Stimulated activated naive CD8-positive, alpha-beta T cell treated with anti-CD3 and anti-CD28 coated beads, Interleukin-15, amount 100 ng/mL, for 72 hours (primary cell): ENCODE data around the gene NDUFS2.

Experiments
- ATAC-seq: fragments of 150-1000 bp; cut with Tn5 transposase; 2 replicates; pipeline ENCODE4 v1.10.0; 2021; ENCODE audit warnings: mild to moderate bottlenecking, moderate library complexity
- DNase-seq, 2 donors: peaks; one replicate each; pipeline ENCODE4 v3.0.0; 2021 to 2022
- H3K27ac Mint-ChIP-seq, 2 donors: one replicate each; pipeline ENCODE4 v1.8.0; 2022; ENCODE audit warnings: mild to moderate bottlenecking in 2 of 2, mixed read lengths in 2 of 2, moderate library complexity in 2 of 2
- H3K27me3 Mint-ChIP-seq: one replicate; pipeline ENCODE4 v1.8.0; 2022; ENCODE audit warnings: mixed read lengths
- H3K4me1 Mint-ChIP-seq: one replicate; pipeline ENCODE4 v1.8.0; 2022; ENCODE audit warnings: mild to moderate bottlenecking, mixed read lengths
- H3K4me3 Mint-ChIP-seq, 2 donors: one replicate each; pipeline ENCODE4 v1.8.0; 2022; ENCODE audit warnings: mild to moderate bottlenecking in 2 of 2, mixed read lengths in 2 of 2, moderate library complexity in 1 of 2
- H3K9me3 Mint-ChIP-seq, 2 donors: one replicate each; pipeline ENCODE4 v1.8.0; 2022; ENCODE audit warnings: mixed read lengths in 2 of 2

The NDUFS2 gene

DNA sequence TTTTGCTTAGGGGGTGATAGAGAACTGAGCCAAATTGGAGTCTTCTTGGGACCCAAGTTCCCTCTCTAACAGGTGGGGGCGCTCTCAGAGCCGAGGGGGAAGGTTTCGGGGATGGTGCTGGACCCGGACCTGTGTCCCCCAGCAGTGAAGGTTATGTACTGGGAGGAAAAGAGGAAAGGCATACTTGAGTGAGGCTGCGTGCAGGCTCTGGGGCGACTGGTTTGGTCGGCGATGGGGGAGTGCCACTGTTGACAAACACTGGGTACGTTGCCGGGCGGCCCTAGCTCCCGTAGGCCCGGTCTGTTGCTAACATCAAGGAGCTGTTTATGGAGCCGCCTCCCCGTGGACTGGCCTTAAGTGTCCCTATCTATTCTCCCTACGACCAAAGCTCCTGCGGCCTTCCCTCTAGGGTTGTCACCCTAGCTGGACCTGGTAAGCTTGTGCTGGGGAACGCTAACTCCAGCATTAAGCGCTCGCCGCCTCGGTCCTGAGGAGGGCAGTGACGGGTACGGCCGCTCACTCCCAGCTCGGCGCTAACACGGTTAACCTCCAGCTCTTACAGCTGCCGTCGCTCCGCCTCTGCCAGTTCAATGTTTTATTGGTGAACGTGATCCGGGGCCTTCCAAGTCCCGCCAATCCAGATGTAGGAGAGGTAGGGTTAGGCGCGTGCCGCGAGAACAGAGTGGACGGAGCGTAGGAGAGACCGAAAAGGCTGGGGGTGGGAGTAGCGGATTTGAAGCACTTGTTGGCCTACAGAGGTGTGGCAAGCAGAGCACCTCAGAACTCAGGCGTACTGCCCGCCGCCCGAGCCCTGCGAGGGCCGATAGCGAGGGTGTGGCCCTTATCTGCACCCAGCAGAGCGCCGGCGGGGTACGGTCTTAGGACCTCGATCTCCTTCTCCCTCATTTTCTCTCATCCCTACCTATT lies 36.2 kb upstream of the NDUFS2 start, which contains the start of gene PPOX:
Gene PPOX (plus strand): TSS at position 685 of the 927 bp plus-strand sequence. CDS start 422 bp downstream, outside the sequence.
- peaks cover 73% of the 10 kb centered on the region for H3K4me1 Mint-ChIP-seq
- H3K27me3 Mint-ChIP-seq, result no peaks in the 10 kb centered on the region
- peak; percentile 96 for ATAC-seq
- peak; percentile 91 to 97 for DNase-seq
- H3K27ac Mint-ChIP-seq, result peak within 1 kb of the TSS; percentile 97 to 100
- H3K9me3 Mint-ChIP-seq, result no peaks in the 10 kb centered on the region
- peak within 1 kb of the TSS; percentile 86 to 96 for H3K4me3 Mint-ChIP-seq

DNA sequence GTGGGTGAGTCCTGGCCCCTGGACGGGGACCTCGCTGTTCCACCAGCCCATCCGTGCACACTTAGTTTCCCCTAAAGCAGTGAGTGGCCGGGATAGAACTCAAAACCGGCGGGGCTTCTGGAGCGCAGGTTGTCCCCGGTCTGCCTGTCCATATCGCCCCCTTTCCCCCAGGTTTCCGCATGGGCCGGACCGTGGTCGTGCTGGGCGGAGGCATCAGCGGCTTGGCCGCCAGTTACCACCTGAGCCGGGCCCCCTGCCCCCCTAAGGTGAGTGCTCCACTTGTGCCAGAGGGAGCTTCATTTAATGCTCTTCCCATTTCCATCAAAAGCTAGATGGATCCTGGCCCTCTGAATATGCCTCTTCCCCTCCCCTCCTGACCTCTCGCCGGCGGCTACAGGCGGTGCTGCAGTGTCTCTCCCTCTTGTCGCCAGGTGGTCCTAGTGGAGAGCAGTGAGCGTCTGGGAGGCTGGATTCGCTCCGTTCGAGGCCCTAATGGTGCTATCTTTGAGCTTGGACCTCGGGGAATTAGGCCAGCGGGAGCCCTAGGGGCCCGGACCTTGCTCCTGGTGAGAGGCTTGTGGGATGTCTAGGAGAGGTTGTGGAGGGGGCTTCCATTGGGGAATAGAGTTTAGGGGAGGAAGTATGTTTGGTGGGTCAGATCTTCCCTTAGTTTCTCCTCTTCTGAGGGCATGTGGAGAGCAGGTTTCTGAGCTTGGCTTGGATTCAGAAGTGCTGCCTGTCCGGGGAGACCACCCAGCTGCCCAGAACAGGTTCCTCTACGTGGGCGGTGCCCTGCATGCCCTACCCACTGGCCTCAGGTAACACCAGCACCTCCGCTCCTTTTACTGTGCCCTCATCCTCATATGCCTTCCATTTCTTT lies 35.3 kb upstream of the NDUFS2 start:
- no peak for ATAC-seq
- Mint-ChIP-seq H3K4me1 (peaks cover 73% of the 10 kb centered on the region), H3K9me3 (no peaks in the 10 kb centered on the region), H3K27ac (peak overlapping the region; percentile 97 to 100), H3K4me3 (peak overlapping the region; percentile 86 to 96), H3K27me3 (no peaks in the 10 kb centered on the region)
- DNase-seq, result no peak

DNA sequence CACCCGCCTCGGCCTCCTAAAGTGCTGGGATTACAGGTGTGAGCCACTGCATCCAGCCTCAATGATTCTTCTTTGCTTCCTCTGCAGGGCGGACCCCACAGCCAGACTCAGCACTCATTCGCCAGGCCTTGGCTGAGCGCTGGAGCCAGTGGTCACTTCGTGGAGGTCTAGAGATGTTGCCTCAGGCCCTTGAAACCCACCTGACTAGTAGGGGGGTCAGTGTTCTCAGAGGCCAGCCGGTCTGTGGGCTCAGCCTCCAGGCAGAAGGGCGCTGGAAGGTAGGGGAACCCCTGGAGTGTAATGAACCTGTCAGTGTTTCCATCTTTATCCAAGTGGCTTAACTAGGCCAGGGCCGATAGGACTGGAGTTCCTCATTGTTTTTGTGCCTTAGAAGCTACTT lies 33.3 kb upstream of the NDUFS2 start:
- no peaks in the 10 kb centered on the region for H3K27me3 Mint-ChIP-seq
- ATAC-seq, result no peak

DNA sequence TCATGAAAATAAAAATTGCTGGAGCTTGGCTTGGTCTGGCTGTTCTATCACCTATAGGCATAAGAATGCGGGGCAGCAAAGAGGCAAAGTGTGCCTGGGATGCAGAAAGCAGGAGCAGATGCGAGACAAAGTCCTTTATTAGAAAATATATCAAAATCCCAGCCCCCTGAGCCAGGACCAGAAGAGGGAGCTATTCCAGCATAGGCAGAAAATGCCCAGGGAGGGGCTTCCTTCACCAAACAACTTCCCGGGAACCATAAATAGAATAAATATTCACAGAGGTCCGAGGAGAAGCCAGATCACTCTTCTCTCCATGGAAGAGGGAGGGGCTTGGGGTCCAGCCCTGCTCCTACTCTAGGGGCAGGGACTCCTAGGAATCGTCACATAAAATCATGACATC lies 31.0 kb upstream of the NDUFS2 start:
- Mint-ChIP-seq H3K4me1 (peaks cover 75% of the 10 kb centered on the region), H3K9me3 (no peaks in the 10 kb centered on the region), H3K27me3 (no peaks in the 10 kb centered on the region), H3K27ac (peak overlapping the region; percentile 9 to 93), H3K4me3 (no peak overlapping the region)
- ATAC-seq, result no peak
- no peak for DNase-seq

More for the DNA sequence above, 33.3 kb upstream of the NDUFS2 start:
- DNase-seq, result no peak
- no peak overlapping the region for H3K4me3 Mint-ChIP-seq
- no peak overlapping the region for H3K27ac Mint-ChIP-seq
- no peaks in the 10 kb centered on the region for H3K9me3 Mint-ChIP-seq
- peaks cover 73% of the 10 kb centered on the region for H3K4me1 Mint-ChIP-seq

DNA sequence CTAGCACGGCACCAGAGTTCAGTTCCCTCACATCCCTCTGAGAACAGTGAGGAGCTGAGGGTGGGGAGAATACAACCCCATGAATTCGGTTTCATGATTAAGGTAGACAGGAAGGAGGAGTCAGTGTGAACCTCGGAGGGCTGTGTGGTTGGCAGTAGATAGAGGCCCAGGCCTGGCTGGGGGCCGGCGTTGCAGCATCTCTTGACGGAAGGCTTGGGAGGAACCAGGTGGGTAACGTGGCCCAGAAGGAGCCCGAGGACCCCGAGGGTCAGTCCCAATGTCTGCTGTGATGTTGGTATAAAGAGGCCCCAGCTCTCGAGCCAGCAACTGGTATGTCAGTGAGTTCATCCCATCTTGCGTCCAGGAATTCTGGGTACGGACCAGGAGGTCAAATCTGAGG lies 30.5 kb upstream of the NDUFS2 start:
- no peak for DNase-seq
- H3K27me3 Mint-ChIP-seq, result no peaks in the 10 kb centered on the region
- no peak for ATAC-seq
- no peaks in the 10 kb centered on the region for H3K9me3 Mint-ChIP-seq
- H3K27ac Mint-ChIP-seq, result no peak overlapping the region
- H3K4me1 Mint-ChIP-seq, result peaks cover 80% of the 10 kb centered on the region
- no peak overlapping the region for H3K4me3 Mint-ChIP-seq

DNA sequence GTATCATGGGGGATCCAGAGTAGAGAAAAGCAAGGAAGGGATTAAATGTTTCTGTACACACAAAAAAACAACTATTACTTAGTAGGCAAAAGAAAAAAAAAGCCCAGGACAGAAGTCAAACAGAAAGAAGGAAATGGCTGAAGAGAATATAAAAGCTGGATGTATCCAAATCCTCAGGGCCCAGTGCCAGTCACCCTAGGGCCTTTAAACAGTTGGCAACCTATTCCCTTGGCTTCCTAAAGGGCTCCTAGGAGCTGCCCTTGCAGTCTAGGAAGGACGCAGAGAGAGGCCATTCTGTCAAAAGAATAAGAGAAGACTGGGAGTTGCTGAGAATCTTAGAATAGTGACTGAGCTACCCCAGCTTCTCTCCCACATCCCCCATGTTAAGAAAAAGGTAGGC lies 29.8 kb upstream of the NDUFS2 start:
- Mint-ChIP-seq H3K27ac (peak overlapping the region; percentile 60 to 72), H3K4me3 (no peak overlapping the region), H3K27me3 (no peaks in the 10 kb centered on the region), H3K9me3 (no peaks in the 10 kb centered on the region), H3K4me1 (peaks cover 73% of the 10 kb centered on the region)
- ATAC-seq, result no peak
- DNase-seq, result no peak

DNA sequence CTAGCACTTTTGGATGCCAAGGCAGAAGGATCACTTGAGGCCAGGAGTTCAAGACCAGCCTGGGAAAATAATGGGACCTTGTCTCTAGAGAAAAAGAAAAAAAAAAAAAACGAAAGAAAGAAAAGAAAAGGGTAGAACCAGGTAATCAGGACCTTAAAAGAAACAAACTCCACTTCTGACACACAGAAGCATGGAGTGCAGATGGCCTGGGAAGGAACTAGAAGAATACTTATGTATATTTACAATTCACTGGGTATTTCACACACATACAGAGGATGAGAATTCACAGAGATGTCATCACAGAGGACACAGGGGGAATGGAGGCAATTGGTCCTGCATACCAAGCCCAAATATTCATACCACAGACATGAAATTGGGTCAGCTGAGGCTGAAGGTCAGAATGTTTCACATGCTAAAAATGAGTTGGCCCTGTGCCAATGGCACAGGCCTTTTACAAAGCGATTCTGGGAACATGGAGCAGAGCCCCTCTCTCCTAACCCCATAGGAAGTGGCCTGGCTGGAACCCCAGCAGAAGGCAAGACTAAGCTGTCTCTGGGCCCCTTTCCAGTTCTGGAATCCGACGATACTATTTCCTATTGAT lies 29.3 kb upstream of the NDUFS2 start:
- no peak overlapping the region for H3K4me3 Mint-ChIP-seq
- peak overlapping the region; percentile 60 to 72 for H3K27ac Mint-ChIP-seq
- no peaks in the 10 kb centered on the region for H3K9me3 Mint-ChIP-seq
- peaks cover 73% of the 10 kb centered on the region for H3K4me1 Mint-ChIP-seq
- H3K27me3 Mint-ChIP-seq, result no peaks in the 10 kb centered on the region
- DNase-seq, result no peak
- no peak for ATAC-seq

DNA sequence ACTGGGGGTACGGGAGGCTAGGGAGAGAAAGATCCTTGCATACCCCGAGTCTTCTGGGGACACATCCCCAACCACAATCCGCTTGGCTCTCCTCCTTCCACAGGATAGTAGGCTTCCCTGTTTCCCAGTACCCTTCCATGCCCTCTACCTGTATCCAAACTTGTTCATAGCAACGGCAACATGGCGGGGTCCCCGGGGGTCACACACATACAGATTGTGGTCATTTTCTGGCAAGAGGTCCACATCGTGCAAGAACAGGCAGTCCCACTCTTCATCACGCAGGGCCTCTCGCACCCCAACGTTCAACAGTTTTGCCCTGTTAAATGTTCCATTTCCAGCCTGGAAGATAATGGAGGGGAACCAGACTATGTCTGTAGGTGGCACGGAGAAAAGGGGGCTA lies 28.5 kb upstream of the NDUFS2 start:
- Mint-ChIP-seq H3K27ac (peak overlapping the region in 1 of 2 donors; percentile 71), H3K9me3 (no peaks in the 10 kb centered on the region), H3K4me3 (no peak overlapping the region), H3K4me1 (peaks cover 74% of the 10 kb centered on the region), H3K27me3 (no peaks in the 10 kb centered on the region)
- DNase-seq (no peak), ATAC-seq (no peak)

DNA sequence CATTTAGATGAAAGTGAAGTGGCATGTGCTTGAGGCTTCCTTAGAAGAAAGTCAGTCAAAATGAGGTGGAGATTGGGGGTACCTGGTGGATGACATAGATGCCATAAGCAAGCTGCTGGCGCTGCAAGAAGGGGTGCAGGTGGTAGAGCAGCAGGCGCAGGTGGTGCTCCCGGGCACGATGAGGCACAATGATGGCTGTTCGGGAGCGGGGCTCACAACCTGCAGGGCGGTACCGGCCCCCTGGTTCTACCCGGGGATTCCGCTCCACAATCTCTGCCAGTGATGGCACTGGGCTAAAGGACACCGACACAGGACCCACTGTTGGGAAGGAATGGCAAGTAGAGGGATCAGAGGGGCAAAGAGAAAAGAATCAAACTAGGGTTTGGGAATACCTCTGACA lies 27.3 kb upstream of the NDUFS2 start:
- H3K27ac Mint-ChIP-seq, result no peak overlapping the region
- no peak for DNase-seq
- H3K9me3 Mint-ChIP-seq, result no peaks in the 10 kb centered on the region
- peaks cover 75% of the 10 kb centered on the region for H3K4me1 Mint-ChIP-seq
- no peak for ATAC-seq
- peak overlapping the region in 1 of 2 donors; percentile 53 for H3K4me3 Mint-ChIP-seq
- H3K27me3 Mint-ChIP-seq, result no peaks in the 10 kb centered on the region

DNA sequence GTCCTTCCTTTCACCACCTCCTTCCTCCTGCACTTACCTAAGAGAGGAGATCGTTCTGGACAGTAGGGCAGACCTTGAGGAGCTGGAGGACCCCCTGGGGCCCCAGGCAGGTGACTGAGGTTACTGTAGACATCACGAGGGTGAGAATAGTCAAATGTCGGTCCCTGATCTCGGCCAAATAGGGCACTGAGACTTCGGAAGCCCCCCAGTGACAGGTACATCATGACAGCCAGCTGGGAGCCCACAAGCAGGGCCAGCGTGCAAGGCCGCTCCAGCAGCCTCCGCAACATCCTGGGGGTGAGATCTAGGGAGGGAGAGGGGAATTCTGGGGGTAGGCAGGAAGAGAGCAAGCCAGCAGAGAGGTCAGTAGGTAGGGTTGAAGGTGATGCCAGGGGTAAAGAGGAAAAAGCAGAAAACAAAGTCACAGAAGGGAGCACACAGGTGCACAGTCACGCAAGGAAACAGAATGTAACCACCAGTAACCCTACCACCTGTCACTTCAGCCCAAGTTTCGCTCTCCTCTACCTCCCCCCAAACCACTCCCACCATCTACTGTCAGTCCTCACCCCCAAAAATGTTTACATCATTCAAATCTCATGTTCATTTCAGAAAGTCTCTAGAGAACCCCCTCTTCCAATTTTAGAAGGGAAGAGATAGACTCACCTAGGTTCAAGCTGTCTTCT lies 26.3 kb upstream of the NDUFS2 start:
- H3K4me3 Mint-ChIP-seq, result peak overlapping the region; percentile 89 to 94
- H3K9me3 Mint-ChIP-seq, result no peaks in the 10 kb centered on the region
- H3K27me3 Mint-ChIP-seq, result no peaks in the 10 kb centered on the region
- peaks cover 84% of the 10 kb centered on the region for H3K4me1 Mint-ChIP-seq
- no peak for DNase-seq
- no peak for ATAC-seq
- peak overlapping the region; percentile 85 to 99 for H3K27ac Mint-ChIP-seq

DNA sequence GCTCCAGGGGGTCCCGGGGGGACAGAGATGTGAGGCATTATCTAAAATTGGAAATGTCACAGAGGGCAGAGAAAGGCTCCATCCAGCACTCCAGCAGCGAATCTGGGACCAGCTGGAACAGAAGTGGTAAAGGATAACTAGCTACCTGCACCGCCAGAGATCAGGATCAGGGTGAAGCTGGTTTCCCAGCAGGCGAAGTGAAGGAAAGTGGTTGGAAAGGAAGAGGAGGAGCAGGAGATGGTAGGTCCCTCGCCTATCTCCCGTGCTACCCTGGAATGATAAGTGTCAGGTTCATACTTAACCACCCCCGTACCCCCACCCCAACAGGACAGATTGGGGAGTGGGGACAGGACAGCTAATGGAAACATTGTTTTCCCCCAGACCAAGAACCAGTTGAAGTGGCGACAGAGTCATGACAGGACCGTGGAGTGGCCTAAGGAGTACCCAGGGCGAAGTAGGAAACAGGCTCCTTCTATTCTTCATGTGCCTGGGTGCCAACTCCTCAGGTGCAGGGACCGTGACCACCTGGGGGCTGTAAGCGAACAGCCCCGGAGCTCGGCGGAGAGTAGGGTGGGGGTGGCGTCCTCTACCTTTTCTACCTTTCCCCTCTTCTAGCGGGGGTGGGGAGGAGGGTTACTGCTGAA lies 25.6 kb upstream of the NDUFS2 start:
- H3K27me3 Mint-ChIP-seq, result no peaks in the 10 kb centered on the region
- DNase-seq, result no peak
- peak overlapping the region; percentile 99 for H3K27ac Mint-ChIP-seq
- no peaks in the 10 kb centered on the region for H3K9me3 Mint-ChIP-seq
- H3K4me1 Mint-ChIP-seq, result peaks cover 83% of the 10 kb centered on the region
- no peak for ATAC-seq
- peak overlapping the region; percentile 89 to 94 for H3K4me3 Mint-ChIP-seq

DNA sequence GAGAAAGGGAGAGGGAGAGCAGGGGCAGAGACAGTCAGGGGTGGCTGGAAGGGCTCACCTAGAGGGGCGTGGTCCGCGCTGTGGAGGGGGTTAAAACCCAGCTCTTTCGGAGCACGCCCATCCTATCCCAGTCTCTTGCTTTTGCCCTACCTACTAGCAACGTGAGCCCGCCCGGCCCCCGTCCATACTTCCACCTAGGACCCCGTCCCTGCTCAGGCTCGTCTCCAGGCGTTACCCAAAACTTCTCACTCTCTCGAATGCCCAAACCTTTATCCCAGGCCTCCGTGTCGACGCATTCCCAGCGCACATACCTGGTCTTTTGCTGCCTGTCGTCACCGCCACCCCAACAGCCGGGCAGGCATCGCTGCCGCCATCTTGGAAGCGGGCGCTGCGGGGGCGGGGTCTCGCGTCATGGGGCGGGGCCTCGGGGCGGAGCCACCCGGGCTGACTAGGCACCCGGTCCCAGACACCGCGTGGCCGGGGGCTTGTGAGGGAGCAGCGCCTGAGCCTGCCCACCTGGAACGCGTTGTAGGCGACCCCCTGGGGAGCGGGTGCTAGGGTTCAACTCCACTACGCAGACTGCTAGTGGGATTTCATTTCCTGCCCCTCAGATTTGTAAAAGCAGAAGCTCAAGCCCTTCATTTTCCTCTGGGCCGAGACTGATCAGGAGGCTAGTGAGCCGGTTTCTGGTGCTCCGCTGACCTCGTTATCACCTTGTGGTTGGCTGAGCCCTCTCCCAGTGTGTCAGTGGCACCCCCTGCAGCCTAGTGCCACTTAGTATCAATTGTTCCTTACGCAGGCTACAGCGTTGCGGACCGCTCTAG lies 24.8 kb upstream of the NDUFS2 start, which contains the start of gene B4GALT3:
Gene B4GALT3 (minus strand): TSS at position 396 of the 824 bp plus-strand sequence. CDS start 1,447 bp downstream, outside the sequence.
- H3K4me3 Mint-ChIP-seq, result peak within 1 kb of the TSS; percentile 89 to 94
- no peaks in the 10 kb centered on the region for H3K27me3 Mint-ChIP-seq
- ATAC-seq, result peak; percentile 87
- DNase-seq, result peak; percentile 91 to 95
- no peaks in the 10 kb centered on the region for H3K9me3 Mint-ChIP-seq
- peaks cover 83% of the 10 kb centered on the region for H3K4me1 Mint-ChIP-seq
- H3K27ac Mint-ChIP-seq, result peak within 1 kb of the TSS; percentile 99

DNA sequence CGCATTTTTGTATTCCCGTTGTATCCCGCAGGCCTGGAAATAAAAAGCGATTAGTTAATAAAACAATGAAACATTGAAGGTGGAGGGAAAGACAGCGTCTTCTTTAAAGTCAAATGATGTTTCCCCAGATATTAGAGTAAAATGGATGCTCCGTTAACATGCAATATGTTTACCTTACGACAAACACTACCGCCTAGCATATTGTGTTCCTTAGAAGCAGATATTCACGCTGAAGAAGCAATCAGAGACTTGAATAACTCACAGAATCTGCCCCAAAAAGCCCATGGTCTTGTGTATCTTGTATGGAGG lies 24.3 kb upstream of the NDUFS2 start:
- no peaks in the 10 kb centered on the region for H3K27me3 Mint-ChIP-seq
- H3K4me1 Mint-ChIP-seq, result peaks cover 83% of the 10 kb centered on the region
- H3K9me3 Mint-ChIP-seq, result no peaks in the 10 kb centered on the region
- ATAC-seq (no peak), DNase-seq (no peak)
- peak overlapping the region; percentile 99 for H3K27ac Mint-ChIP-seq
- H3K4me3 Mint-ChIP-seq, result peak overlapping the region; percentile 89 to 94

DNA sequence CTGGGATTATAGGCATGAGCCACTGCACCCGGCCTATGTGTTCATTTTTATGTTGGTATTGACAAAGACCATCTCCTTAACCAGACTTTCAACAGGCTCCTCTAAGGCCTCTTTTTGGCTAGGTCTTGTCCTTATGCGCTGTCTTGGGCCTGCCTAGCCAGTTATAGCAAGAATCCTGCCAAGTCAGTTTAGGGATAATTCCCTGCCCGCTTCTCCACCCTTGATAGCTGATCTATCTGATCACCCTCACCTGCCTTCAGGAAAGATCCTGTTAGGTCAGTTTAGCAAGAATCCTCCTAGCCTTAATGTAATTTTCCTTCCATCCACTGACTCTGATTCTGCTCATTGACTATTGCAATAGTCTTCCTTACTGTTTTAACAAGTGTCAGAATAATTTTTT lies 22.5 kb upstream of the NDUFS2 start:
- DNase-seq (no peak), ATAC-seq (no peak)
- H3K27me3 Mint-ChIP-seq, result no peaks in the 10 kb centered on the region
- H3K9me3 Mint-ChIP-seq, result no peaks in the 10 kb centered on the region
- H3K27ac Mint-ChIP-seq, result no peak overlapping the region
- peaks cover 83% of the 10 kb centered on the region for H3K4me1 Mint-ChIP-seq
- H3K4me3 Mint-ChIP-seq, result no peak overlapping the region
